MM.1S (cell line): ENCODE results near the gene ELF2.

Source experiments
- DNase-seq: peaks from one replicate; pipeline ENCODE4 v3.0.0-alpha.2; 2015
- H2AFZ ChIP-seq: fragments of 300-600 bp; sonication (generic); 2 replicates; pipeline ENCODE4 v1.6.0; 2016; ENCODE audit warnings: antibody characterized with exemption, low read length
- H3F3A ChIP-seq: fragments of 300-600 bp; sonication (generic); 2 replicates; pipeline ENCODE4 v1.6.1; 2016; ENCODE audit warnings: mild to moderate bottlenecking, antibody characterized with exemption, low read length, moderate library complexity, mixed read lengths; ENCODE audit not compliant: insufficient read depth
- H3K27ac ChIP-seq: fragments of 300-600 bp; sonication (generic); 2 replicates; pipeline ENCODE4 v1.5.1; 2016; ENCODE audit warnings: mild to moderate bottlenecking, low read length
- H3K27me3 ChIP-seq: fragments of 300-600 bp; sonication (generic); replicated peaks from 2 replicates; pipeline ENCODE4 v1.6.0; 2016; ENCODE audit warnings: low read length; ENCODE audit not compliant: insufficient read depth
- H3K36me3 ChIP-seq: fragments of 300-600 bp; sonication (generic); replicated peaks from 2 replicates; pipeline ENCODE4 v1.6.1; 2016; ENCODE audit warnings: mild to moderate bottlenecking, low read length, mixed read lengths; ENCODE audit not compliant: insufficient read depth
- H3K4me1 ChIP-seq: fragments of 300-600 bp; sonication (generic); 2 replicates; pipeline ENCODE4 v1.6.1; 2016; ENCODE audit warnings: low read length, mixed read lengths
- H3K4me2 ChIP-seq: fragments of 300-600 bp; sonication (generic); 2 replicates; pipeline ENCODE4 v1.6.0; 2016; ENCODE audit warnings: low read depth, low read length
- H3K4me3 ChIP-seq: fragments of 300-600 bp; sonication (generic); 2 replicates; pipeline ENCODE4 v1.5.1; 2016; ENCODE audit warnings: low read length, mixed read lengths
- H3K79me2 ChIP-seq: fragments of 300-600 bp; sonication (generic); 2 replicates; pipeline ENCODE4 v1.6.1; 2016; ENCODE audit warnings: mixed run types, low read length, mixed read lengths
- H3K9ac ChIP-seq: fragments of 300-600 bp; sonication (generic); 2 replicates; pipeline ENCODE4 v1.6.1; 2016; ENCODE audit warnings: low read length, mixed read lengths
- H3K9me2 ChIP-seq: fragments of 300-600 bp; sonication (generic); replicated peaks from 2 replicates; pipeline ENCODE4 v1.6.1; 2016; ENCODE audit warnings: mild to moderate bottlenecking, low read length, mixed read lengths; ENCODE audit not compliant: insufficient read depth
- H3K9me3 ChIP-seq: fragments of 300-600 bp; sonication (generic); replicated peaks from 2 replicates; pipeline ENCODE4 v1.6.1; 2016; ENCODE audit warnings: mild to moderate bottlenecking, low read length, mixed read lengths; ENCODE audit not compliant: insufficient read depth
- H4K20me1 ChIP-seq: fragments of 300-600 bp; sonication (generic); 2 replicates; pipeline ENCODE4 v1.6.1; 2016; ENCODE audit warnings: mild to moderate bottlenecking, low read length, moderate library complexity, mixed read lengths; ENCODE audit not compliant: insufficient read depth
- EZH2 ChIP-seq: fragments of 300-600 bp; sonication (generic); optimal IDR thresholded peaks from 2 replicates; pipeline ENCODE3; 2017; ENCODE audit warnings: low read depth, mild to moderate bottlenecking, antibody characterized with exemption, low read length, mixed read lengths
- EZH2phosphoT487 ChIP-seq: fragments of 300-600 bp; sonication (generic); IDR thresholded peaks from 2 replicates; pipeline ENCODE4 v1.6.1; 2018; ENCODE audit warnings: antibody characterized with exemption, low read length
- TF ChIP-seq, protein P1 (sequence below): fragments of 300-600 bp; sonication (generic); IDR thresholded peaks from 2 replicates; pipeline ENCODE4 v1.5.1; 2016; ENCODE audit warnings: antibody characterized with exemption, low read length, mixed read lengths

The ELF2 gene

DNA sequence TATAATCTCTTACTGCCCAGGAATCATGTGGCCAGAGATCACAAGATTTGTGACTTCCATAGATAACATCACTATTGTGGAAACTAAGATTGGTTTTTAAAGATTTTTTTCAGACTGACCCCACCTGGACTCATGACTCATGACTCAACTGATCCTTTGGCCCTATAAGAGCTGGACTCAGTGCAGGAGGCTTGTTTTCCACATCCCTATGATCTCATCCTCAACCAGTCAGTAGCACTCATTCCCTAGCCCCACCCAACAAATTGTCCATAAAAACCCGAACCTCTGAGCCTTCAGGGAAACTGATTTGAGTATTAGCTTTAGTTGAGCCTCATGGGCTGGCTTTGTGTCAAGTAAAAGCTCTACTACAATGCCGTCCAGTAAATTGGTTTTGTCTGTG lies 169.4 kb downstream of the ELF2 start:
- no peak for DNase-seq
- Histone ChIP-seq H3K27me3 (no peaks in the 10 kb centered on the region), H3K4me1 (no peaks in the 10 kb centered on the region), H3K27ac (no peak overlapping the region), H3K79me2 (no peaks in the 10 kb centered on the region), H3K9me2 (no peaks in the 10 kb centered on the region), H2AFZ (no peak overlapping the region), H3F3A (no peaks in the 10 kb centered on the region), H3K4me3 (no peak overlapping the region), H3K36me3 (no peaks in the 10 kb centered on the region), H3K4me2 (no peak overlapping the region), H4K20me1 (no peaks in the 10 kb centered on the region), H3K9me3 (no peaks in the 10 kb centered on the region), H3K9ac (no peak overlapping the region)
- TF ChIP-seq, protein P1, sequence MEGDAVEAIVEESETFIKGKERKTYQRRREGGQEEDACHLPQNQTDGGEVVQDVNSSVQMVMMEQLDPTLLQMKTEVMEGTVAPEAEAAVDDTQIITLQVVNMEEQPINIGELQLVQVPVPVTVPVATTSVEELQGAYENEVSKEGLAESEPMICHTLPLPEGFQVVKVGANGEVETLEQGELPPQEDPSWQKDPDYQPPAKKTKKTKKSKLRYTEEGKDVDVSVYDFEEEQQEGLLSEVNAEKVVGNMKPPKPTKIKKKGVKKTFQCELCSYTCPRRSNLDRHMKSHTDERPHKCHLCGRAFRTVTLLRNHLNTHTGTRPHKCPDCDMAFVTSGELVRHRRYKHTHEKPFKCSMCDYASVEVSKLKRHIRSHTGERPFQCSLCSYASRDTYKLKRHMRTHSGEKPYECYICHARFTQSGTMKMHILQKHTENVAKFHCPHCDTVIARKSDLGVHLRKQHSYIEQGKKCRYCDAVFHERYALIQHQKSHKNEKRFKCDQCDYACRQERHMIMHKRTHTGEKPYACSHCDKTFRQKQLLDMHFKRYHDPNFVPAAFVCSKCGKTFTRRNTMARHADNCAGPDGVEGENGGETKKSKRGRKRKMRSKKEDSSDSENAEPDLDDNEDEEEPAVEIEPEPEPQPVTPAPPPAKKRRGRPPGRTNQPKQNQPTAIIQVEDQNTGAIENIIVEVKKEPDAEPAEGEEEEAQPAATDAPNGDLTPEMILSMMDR: no peak
- no peak for TF ChIP-seq EZH2
- no peak for TF ChIP-seq EZH2phosphoT487
